T-helper 1 cell (primary cell): ENCODE data around the gene FYN.
"Not testable (repeated sequence)": the region's sequence is repeated elsewhere in the genome, so short reads cannot be mapped to it uniquely, and the experiment has no call there.

Experiments used
- DNase-seq, 5 donors: peaks; one replicate each; pipeline ENCODE4 v3.0.0-alpha.2; 2012 to 2020

FYN gene

GRCh38 chr6:111700135-111700690, 173.0 kb downstream of the FYN start:
- DNase-seq, result no peak

GRCh38 chr6:111699123-111699522, 174.1 kb downstream of the FYN start:
- no peak for DNase-seq

DNA sequence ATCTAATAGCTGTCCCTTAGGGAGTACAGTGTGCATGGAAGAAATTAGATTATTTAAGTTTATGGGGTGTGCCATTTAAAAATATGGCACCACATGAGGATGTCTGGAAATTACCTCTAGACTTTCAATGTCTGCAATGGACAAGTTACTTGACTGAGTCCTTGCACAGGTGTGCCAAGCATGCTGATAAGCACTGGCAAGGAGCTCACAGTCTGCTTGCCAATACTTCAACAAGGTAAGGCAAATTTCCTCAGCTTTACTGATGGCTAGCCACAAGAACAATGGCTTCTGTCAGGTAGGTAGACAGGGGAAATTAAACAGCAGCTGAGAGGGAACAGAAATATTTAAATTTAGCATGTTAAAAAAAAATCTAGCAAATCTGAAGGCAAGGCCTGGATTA, 176.4 kb downstream of the FYN start:
- no peak for DNase-seq

DNA sequence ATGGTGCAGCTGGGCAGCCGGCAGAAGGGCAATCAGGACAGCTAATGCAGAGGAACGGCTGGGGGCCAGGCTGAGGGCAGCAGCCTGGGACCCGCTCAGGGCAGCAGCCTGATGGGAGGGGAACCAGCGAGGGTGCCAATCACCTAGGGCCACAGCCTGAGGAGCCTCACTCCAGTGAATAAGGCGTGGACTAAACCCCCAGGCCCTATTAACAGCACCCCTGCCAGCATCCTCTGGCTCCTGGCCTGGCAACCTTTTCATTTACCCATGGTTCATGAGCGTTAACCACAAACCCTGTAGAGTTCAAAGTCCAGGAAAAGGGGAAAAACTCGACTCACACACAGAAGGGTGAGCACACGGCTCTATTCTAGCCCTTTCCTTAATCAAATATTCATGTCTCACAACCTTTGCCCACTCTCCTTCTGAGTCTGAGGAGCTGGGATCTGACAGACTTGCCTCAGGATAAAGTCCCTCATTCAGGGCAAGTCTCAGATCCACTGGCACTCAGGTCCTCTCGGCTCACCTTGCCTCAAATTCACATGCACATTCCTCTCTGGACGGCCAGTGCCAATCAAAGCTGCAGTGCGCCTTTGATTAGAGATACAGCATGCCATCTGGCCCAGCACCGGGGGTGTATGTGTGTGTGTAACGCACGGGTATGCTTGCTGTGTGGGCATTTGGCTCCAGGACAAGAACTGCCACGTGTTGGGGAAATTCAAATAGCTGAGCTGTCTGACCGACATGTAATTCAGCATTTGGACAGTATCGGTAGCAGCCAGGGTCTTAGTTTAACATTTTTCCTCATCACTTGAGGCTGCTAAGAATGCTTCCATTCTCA, 180.7 kb downstream of the FYN start:
- no peak for DNase-seq

- DNase-seq, result no peak
These were observed 181.7 kb downstream of the FYN start for GRCh38 chr6:111691345-111692225.

DNA sequence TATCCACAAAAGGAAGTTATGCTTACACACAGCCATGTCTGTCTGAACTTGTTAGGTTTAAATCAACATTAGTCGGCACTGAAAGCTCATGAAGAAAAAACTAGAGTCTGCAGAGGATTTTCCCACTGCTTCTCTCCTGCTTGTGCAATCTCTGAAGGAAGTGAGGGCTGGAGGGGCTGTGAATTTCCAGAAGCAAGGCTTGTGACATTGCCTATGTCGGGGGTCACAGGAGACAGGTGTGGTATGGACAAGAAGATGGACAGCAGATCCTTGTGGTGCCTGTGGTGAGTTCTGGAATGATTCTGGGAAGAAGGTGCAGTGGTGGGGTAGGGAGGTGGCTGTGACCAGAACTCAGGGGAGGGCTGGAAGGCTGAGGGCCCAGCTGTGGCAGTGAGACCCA, 183.3 kb downstream of the FYN start:
- DNase-seq, result no peak

- no peak for DNase-seq
These were observed 183.8 kb downstream of the FYN start for GRCh38 chr6:111689419-111689818.

DNA sequence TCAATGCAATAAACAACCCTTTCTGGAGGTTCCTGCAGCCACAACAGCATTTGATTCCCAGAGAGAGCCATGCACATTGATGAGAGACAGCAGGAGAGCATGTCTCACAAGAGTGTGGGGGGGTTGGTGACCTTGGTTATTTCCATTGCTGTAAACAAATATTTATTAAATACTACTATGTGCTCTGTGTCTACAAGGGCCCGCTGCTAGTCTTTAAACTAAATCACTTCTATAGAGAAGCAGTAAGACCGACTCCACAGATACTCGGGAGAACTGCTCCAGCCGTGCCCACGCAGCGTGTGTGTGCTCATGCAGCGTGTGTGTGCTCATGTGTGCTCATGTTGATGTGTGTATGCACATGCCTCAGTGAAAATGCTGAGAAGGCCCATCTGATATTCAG, 184.9 kb downstream of the FYN start:
- DNase-seq, result no peak

GRCh38 chr6:111687652-111688051, 185.6 kb downstream of the FYN start:
- DNase-seq, result no peak

GRCh38 chr6:111686932-111687266, 186.4 kb downstream of the FYN start:
- DNase-seq, result no peak

DNA sequence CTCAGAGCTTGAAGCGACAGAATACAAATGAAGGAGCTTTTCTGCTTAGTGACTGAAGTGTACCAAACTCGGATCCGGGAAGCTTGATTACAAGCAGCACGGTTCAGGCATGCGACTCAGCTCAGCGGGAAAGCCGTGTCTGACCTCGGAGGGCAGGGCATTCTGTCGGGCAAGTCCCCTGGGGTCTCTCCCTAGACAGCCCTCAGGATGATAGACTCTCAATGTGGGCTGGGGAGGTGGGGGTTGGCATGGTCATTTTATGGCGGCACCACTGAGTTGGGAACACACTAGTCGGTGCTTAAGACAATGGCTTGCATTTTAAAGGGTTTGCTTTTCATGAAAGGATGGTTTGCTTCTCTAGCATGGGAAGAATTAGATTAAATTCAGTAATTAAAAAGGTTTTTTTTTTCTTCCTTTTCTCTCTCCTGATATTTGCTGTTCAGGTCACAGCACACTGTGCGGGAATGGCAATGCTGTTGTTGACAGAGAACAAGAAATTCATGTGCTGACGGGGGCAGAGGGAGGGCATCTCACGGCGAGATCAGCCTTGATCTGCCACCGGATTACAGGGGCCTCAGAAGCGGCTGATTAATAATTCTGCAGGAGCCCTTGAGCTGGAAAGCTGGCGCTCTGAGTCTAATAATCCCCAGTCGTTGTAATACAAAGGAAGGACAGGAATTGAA, 186.9 kb downstream of the FYN start:
- DNase-seq, result no peak

DNA sequence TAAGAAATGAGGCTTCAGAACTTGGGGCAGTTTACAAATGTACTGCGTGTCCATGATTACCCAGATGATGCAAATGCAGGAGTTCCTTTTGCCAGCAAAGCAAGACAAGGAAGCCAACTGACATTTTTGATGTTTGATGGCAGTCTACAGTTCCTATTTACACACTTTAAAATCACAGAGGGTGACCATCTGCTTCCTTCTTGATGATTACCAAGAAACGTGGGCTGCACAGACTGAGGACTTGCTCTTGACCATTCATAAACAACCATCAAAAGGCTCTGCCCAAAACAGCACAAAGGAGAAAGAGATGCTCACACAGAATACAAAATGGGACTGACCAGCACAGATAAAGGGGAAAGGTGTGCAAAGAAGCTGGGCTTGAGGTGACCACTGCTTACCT, 187.7 kb downstream of the FYN start:
- DNase-seq, result no peak

DNA sequence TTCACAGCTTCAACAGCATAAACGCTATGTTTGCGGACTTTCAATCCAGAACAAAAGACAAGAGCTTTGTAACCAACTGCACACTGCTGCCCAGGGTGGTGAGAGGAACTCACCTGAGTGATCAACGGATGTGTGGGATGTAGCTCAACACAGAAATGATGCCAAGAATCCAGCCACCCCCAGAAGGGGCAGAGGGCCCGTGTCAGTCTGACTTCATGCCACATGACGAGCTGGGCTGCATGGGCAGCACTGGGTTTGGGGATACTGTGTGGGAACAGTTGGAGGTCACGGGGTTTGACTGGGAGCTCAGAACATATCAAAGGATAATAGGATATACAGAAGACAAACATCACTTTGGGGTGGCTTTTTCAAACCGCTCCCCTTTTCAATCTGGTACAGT, 188.2 kb downstream of the FYN start:
- DNase-seq, result no peak

- no peak for DNase-seq
These were observed 189.4 kb downstream of the FYN start for GRCh38 chr6:111683749-111684267.

- DNase-seq, result no peak
These were observed 190.1 kb downstream of the FYN start for GRCh38 chr6:111683157-111683556.

- DNase-seq, result no peak
These were observed 191.4 kb downstream of the FYN start for GRCh38 chr6:111681860-111682259.

DNA sequence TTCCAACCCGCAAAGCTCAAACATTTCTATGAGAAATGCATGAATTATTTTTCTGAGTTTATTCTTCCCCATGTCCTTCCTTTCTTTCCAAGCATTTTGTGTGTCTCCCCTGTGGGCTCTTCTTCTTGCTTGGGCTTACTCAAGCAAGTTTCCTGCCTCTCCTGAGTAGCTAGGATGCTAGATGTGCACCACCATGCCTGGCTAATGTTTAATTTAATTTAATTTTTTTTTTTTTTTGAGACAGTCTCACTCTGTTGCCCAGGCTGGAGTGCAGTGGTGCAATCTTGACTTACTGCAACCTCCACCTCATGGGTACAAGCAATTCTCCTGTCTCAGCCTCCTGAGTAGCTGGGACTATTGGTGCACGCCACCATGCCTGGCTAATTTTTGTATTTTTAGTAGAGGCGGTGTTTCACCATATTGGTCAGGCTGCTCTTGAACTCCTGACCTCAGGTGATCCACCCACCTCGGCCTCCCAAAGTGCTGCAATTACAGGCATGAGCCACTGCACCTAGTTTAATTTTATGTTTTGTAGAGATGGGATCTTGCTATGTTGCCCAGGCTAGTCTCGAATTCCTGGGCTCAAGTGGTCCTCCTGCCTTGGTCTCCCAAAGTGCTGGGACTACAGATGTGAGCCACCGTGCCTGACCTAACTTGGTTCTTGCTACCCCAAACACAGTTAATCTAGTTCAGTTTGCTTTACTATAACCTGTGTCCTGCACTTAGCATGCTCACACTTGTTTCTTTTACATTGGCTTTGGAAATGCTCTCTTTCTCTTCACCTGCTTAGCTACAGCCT, 192.2 kb downstream of the FYN start:
- not testable (repeated sequence) for DNase-seq

DNA sequence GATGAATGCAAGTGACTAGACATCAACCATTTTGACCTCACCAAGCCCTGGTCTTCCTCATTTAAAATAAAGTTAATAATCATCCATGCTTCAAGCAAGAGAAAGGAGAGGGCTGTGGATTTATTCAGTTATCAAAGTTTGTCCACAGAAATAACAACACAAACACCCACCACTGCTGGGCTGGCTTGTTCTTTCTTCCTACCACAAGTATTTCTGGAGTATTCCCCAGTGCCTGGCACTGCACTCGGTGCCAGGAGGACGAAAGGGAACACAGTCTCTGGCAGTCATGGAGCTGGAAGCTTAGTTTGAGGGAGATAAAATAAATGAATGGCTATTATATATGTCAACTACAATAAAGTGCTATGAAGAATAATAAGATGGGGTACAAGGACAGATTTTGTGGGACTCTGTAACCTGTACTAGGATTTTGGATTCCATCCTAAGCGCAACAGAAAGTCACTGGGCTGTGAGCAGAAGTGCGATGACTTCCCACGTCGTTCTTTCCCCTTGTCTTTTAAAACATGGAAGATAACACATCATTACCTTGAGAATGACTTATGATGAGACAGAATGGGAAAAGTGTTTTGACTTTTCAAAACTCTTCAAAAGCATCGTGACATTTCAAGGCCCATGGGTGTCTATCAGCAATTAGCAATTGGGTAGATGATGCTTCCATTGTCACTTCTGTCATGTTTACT, 193.1 kb downstream of the FYN start:
- DNase-seq, result no peak

DNA sequence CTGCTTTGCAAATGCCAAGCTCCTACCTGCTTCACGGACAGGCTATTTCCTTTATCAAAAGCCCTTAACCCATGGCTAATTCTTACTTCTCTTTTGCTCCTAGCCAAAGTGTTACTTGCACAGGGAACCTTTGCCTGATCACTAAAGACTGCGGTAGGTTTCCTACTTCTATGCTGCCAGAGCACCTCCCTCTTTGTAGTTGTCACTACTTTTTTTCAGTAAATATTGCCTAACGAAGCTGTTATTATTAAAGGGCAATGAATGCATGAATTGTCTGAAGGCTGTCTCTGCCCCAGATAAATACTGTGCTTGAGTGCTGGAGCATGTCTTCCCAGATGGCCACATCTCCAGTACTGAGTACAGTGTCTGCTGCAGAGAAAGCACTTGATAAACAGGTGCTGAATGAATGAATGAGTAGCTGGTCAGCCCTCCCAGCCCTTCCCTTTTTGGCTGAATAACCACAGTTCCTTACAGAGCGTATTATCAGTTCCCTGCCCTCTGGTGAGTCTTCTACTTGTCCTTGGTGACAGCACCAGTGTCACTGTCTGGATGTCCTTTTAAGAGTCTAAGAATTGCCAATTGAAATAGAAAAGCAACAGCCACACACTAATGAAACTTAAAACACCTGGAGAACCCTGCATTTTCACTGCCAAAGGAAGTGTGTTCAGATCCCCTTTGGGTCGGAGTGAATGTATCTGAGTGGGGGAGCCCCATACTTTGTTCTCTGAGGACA, 194.0 kb downstream of the FYN start:
- DNase-seq, result no peak

DNA sequence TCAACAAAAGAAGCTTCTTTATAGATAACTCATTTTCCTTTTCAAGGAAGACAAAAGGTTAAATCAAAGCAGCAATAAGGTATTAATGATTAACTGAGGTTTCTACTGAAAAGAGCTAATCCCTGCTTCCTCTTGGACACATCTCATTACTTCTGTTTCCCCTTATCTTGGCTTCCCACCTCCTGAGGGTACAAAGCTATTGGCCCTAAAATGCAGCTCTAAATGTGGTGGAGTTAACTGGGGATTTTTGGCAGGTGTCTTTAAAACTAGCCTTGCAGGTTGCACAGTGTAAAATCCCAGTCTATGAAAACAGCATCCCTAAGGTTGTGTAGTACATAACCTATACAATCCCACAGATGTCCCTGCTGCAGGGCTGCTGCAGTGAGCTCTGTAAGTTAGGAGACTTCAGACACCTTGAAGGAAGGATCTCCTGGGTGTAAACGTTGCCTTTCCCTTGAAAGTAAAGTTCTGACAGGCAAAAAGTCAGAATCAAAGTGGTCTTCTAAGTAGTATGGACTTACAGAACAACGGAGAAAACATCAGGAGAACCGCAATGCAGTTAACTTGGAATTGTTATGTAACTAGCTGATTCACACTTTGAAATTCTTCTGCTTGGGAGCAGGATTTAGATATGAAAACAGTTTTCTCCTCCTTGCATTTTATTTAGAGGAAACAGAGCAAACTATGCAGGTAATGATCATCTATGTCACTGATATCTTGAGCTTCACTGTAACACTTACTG, 195.8 kb downstream of the FYN start:
- DNase-seq, result no peak
